Measurements from ENCODE around the gene PTF1A.
"Not testable (repeated sequence)": the region's sequence is repeated elsewhere in the genome, so short reads cannot be mapped to it uniquely, and the experiment has no call there.

The PTF1A gene

GRCh38 chr10:23203369-23204325 lies 11.5 kb downstream of the PTF1A start:
- DNase-seq (ENCODE audit: low read depth in 2 of 3, low spot score in 2 of 3), result no peak

GRCh38 chr10:23204773-23205172 lies 12.7 kb downstream of the PTF1A start:
- DNase-seq (ENCODE audit: low read depth in 2 of 3, low spot score in 2 of 3), result no peak

GRCh38 chr10:23205972-23206642 lies 14.0 kb downstream of the PTF1A start:
- DNase-seq (ENCODE audit: low read depth in 2 of 3, low spot score in 2 of 3), result no peak

DNA sequence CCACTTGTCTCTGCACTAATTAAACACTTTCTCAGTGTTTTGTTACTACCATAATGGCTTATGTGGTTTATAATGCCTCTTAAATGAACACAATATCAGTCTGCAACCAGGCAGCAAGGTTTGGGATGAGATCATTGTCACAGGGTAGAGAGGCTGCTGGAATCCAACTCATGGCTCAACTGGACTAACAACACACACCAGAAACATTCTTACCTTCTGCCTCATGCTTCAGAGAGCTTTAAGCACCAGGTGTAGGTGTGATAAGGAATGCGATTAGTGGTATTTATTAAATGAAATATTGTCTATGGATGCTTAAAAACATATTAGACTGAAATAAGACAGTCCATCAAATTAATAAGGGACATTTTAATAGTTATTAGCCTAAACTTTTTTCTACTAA lies 25.4 kb downstream of the PTF1A start:
- no peak for DNase-seq (ENCODE audit: low read depth in 2 of 3, low spot score in 2 of 3)

DNA sequence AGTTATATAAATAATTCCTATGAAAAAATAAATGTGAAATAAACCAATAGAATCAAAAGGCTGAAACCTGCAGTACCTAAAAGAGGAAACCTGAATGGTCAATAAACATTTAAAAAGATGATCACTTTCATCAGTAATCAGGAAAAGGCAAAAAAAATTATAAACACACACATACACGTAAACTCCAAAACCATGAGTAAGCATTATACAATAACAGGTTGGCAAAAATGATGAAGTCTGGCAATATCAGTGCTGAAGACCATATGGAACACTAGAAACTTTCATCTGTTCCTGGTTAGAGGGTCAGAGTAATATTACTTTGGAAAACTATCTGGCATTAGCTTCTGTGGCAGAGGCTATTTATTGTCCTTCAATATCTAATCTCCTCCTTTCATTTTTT lies 38.5 kb downstream of the PTF1A start:
- DNase-seq (ENCODE audit: low read depth in 2 of 3, low spot score in 2 of 3), result no peak

GRCh38 chr10:23238015-23238414 lies 45.9 kb downstream of the PTF1A start:
- DNase-seq (ENCODE audit: low read depth in 2 of 3, low spot score in 2 of 3), result no peak

GRCh38 chr10:23241779-23242178 lies 49.7 kb downstream of the PTF1A start:
- not testable (repeated sequence) for DNase-seq (ENCODE audit: low read depth in 2 of 3, low spot score in 2 of 3)
